ENCODE results near the gene L3MBTL1. TPM values are rescaled to one million over a fixed set of nuclear protein-coding genes. Genes with fewer than 3 reads are reported as not detected.

Gene L3MBTL1
- 5.0 and 5.6 TPM in 2 replicates for total RNA-seq

DNA sequence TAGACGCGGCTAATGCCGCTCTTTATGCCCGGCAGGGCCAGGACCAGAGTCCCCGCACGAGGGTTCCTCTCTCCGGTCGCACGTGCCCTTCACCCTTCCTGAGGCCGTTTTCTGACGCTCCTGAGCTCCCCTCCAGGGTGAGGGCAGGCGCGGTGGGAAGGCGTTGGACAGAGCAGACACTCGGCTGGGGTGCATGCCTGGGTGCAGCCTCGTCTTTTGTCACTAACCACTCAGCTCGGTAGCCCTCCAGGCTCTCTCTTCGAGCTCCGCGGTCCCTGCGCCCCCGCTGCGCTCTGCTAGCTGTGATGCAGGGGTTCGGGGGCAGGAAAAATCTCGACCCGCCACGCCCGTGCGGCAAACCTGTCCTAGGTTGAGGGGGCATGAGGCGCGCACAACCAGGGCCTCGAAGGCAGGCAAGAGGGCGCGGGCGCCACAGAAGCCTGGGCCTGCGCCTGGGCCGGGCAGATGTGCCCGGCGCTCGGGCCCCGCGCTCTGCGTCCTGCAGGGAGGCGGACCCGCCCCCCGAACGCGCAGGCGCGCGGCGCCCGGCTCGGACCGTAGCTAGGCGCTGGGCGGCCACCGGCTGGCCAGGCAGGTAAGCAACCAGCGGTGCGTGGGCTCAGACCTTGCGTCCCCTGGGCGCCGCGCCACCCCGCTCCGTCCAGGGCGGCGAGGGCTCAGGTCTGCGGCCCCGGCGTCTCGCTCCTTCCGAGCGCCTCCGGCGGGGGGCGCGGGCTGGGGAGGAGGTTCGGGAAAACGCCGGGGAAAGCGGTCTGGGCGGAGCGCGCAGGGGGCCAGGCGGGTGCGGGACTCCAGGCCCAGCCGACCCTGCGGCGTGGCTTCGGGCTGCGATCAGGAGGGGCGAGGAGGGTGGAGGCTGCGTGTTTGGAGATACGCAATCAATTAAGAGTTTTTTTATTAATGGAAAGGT lies at the start of gene L3MBTL1:
L3MBTL1 (plus strand) TSS at position 548 of the 931 bp plus-strand sequence. CDS start 5,807 bp downstream, outside the sequence.
- TF ChIP-seq, protein P1, sequence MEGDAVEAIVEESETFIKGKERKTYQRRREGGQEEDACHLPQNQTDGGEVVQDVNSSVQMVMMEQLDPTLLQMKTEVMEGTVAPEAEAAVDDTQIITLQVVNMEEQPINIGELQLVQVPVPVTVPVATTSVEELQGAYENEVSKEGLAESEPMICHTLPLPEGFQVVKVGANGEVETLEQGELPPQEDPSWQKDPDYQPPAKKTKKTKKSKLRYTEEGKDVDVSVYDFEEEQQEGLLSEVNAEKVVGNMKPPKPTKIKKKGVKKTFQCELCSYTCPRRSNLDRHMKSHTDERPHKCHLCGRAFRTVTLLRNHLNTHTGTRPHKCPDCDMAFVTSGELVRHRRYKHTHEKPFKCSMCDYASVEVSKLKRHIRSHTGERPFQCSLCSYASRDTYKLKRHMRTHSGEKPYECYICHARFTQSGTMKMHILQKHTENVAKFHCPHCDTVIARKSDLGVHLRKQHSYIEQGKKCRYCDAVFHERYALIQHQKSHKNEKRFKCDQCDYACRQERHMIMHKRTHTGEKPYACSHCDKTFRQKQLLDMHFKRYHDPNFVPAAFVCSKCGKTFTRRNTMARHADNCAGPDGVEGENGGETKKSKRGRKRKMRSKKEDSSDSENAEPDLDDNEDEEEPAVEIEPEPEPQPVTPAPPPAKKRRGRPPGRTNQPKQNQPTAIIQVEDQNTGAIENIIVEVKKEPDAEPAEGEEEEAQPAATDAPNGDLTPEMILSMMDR (IDR thresholded peaks at IDR 0.05; ENCODE audit: insufficient read depth, low read length, severe bottlenecking) = peak; percentile 4
- H3K27me3 ChIP-seq (ENCODE audit: control insufficient read depth, insufficient read depth, low read length) = peaks cover 6% of the 10 kb centered on the region
- peak; percentile 49 for DNase-seq (ENCODE audit: low read depth)
- peak within 1 kb of the TSS; percentile 65 for H3K4me3 ChIP-seq (ENCODE audit: low read depth, low read length)
- no peaks in the 10 kb centered on the region for H3K36me3 ChIP-seq (ENCODE audit: control insufficient read depth, insufficient read depth, low read length)
- no peak for FAIRE-seq

DNA sequence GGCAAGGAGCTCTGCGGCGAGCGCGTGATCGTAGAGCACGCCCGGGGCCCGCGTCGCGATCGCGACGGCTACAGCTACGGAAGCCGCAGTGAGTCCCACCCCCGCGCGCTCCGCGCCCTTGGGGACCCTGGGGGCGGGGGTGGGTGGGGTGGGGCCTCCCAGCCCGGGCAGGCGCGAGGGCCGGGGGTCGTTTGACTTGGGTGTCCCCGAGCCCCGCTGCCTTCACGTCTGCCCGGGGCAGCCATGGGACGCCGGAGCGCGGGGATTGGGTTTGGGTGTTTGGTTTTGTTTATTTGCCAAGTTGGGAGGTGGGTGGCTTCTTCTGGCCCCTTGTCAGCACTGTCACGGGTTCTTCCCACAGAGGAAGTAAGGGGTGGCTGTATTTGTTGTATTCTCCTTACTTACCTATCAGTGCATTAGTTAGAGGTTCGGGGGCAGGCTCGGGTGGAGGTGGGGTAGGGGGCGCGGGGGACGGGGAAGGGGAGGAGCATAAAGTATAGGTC lies 49.0 kb upstream of the L3MBTL1 start:
- H3K36me3 ChIP-seq (ENCODE audit: control insufficient read depth, insufficient read depth, low read length) = peaks cover 17% of the 10 kb centered on the region
- FAIRE-seq = no peak
- no peak for DNase-seq (ENCODE audit: low read depth)
- TF ChIP-seq, protein P1 (IDR thresholded peaks at IDR 0.05; ENCODE audit: insufficient read depth, low read length, severe bottlenecking) = no peak
- H3K27me3 ChIP-seq (ENCODE audit: control insufficient read depth, insufficient read depth, low read length) = no peaks in the 10 kb centered on the region
- H3K4me3 ChIP-seq (ENCODE audit: low read depth, low read length) = peak overlapping the region; percentile 97

DNA sequence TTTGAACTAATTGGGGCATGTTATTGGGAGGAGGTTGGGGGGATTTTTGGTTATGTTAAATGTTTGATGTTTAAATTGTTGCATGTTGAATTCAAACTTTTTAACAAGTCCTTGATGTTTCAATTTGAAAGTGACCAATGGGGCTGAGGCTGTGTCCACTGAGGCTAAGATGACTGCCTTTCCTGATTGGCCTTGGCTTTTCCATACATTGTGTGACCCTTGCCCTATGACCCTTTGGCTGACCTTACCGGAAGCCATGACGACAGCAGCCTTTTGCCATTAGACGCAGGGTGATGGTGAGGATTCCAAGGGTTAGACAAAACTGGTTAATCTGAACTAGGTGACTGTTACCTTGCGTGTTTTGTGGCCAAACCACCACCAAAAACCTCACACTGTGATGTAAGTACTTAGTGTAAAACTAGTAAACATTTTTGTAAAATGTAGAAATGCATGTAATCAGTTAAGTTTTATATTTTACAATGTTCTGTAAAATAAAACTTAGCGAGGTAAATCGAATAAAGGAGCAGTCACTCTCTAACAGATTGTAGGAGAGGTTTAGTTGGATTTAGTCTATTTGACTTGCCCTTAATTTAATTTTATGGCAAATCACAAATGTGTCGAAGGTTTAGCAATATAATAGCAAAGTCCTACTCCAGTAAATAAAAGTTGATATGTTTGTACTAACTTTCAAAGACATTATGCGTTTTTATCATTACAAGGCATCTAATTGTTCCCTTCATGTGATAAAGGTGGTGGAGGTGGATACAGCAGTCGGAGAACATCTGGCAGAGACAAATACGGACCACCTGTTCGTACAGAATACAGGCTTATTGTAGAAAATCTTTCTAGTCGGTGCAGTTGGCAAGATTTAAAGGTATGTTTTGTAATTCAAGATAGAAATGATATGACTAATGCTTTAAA lies 48.2 kb upstream of the L3MBTL1 start:
- TF ChIP-seq, protein P1 (IDR thresholded peaks at IDR 0.05; ENCODE audit: insufficient read depth, low read length, severe bottlenecking) = no peak
- no peak for FAIRE-seq
- Histone ChIP-seq H3K4me3 (ENCODE audit: low read depth, low read length) (peak overlapping the region; percentile 97), H3K36me3 (ENCODE audit: control insufficient read depth, insufficient read depth, low read length) (peaks cover 17% of the 10 kb centered on the region), H3K27me3 (ENCODE audit: control insufficient read depth, insufficient read depth, low read length) (no peaks in the 10 kb centered on the region)
- DNase-seq (ENCODE audit: low read depth) = peak; percentile 5

DNA sequence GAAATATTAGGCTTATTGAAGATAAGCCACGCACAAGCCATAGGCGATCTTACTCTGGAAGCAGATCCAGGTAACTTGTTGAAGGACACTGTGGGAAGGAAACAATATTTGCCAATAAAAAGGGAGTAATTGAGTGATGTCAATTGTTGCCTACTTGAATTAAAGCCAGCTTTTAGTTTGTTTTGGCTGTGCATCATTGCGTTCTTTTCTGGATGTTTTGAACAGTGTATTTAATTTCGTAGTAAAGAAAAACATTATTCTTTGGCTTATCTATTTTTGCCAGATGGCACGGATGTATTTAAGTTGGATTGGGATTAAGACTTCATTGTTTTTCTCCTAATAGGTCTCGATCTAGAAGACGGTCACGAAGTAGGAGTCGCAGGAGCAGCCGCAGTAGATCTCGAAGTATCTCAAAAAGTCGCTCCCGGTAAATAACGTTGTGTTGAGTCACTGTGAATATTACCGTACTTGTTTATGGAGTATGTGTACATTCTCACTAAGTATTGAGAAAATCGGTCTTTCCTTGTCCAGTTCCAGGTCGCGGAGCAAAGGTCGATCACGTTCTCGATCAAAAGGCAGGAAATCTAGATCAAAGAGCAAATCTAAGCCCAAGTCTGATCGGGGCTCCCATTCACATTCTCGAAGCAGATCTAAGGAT lies 47.2 kb upstream of the L3MBTL1 start:
- TF ChIP-seq, protein P1 (IDR thresholded peaks at IDR 0.05; ENCODE audit: insufficient read depth, low read length, severe bottlenecking) = no peak
- Histone ChIP-seq H3K27me3 (ENCODE audit: control insufficient read depth, insufficient read depth, low read length) (no peaks in the 10 kb centered on the region), H3K4me3 (ENCODE audit: low read depth, low read length) (no peak overlapping the region), H3K36me3 (ENCODE audit: control insufficient read depth, insufficient read depth, low read length) (peaks cover 17% of the 10 kb centered on the region)
- DNase-seq (ENCODE audit: low read depth) = no peak
- no peak for FAIRE-seq

DNA sequence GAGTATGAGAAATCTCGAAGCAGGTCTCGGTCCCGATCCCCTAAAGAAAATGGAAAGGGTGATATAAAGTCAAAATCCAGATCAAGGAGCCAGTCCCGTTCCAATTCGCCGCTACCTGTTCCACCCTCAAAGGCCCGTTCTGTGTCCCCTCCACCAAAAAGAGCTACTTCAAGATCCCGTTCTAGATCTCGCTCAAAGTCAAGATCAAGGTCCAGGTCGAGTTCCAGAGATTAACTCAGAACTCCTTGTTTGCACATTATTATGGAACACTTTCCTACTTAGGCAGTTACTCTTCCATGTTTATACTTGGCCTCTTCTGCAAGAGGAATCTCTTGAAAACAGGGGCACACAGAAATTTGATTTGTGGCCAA lies 46.7 kb upstream of the L3MBTL1 start:
- H3K36me3 ChIP-seq (ENCODE audit: control insufficient read depth, insufficient read depth, low read length) = peaks cover 17% of the 10 kb centered on the region
- TF ChIP-seq, protein P1 (IDR thresholded peaks at IDR 0.05; ENCODE audit: insufficient read depth, low read length, severe bottlenecking) = no peak
- FAIRE-seq = no peak
- H3K4me3 ChIP-seq (ENCODE audit: low read depth, low read length) = no peak overlapping the region
- no peaks in the 10 kb centered on the region for H3K27me3 ChIP-seq (ENCODE audit: control insufficient read depth, insufficient read depth, low read length)
- DNase-seq (ENCODE audit: low read depth) = no peak

Measured in bronchial epithelial cell (primary cell).